Breast epithelium (tissue), 4 donors: Measurements from ENCODE around the gene RNU1-2. TPM values are rescaled to one million over a fixed set of nuclear protein-coding genes. Genes with fewer than 3 reads are reported as not detected.
"Not testable (repeated sequence)": the region's sequence is repeated elsewhere in the genome, so short reads cannot be mapped to it uniquely, and the experiment has no call there.

Experiments used
- DNase-seq, 2 donors: peaks; one replicate each; pipeline ENCODE4 v3.0.0-alpha.2; 2019; ENCODE audit warnings: low spot score in 2 of 2
- H3K27ac ChIP-seq, 2 donors: fragments of 200-600 bp; sonication (generic) in 1 of 2; one replicate each; pipeline ENCODE4 v1.5.1; 2016 to 2019; ENCODE audit warnings: mild to moderate bottlenecking in 1 of 2
- H3K27me3 ChIP-seq, 2 donors: fragments of 200-600 bp; sonication (generic) in 1 of 2; one replicate each; pipeline versions ENCODE4 v1.5.1 to v1.6.0; 2017 to 2019; ENCODE audit warnings: control low read depth in 1 of 2, mild to moderate bottlenecking in 1 of 2
- H3K36me3 ChIP-seq: fragments of 200-600 bp; one replicate; pipeline ENCODE4 v1.5.1; 2019
- H3K4me1 ChIP-seq, 2 donors: fragments of 200-600 bp; sonication (generic); one replicate each; pipeline ENCODE4 v1.5.1; 2016 to 2019; ENCODE audit warnings: control low read depth in 1 of 2
- H3K4me3 ChIP-seq, 3 donors: fragments of 200-600 bp; sonication (generic); 1 replicate in 2 of 3; 2 replicates in 1 of 3; pipeline ENCODE4 v1.5.1; 2016 to 2019; ENCODE audit warnings: mild to moderate bottlenecking in 3 of 3, moderate library complexity in 2 of 3
- H3K9me3 ChIP-seq, 2 donors: fragments of 200-600 bp; sonication (generic) in 1 of 2; one replicate each; pipeline ENCODE4 v1.5.1; 2016 to 2019; ENCODE audit warnings: control low read depth in 1 of 2
- POLR2A ChIP-seq: fragments of 450-650 bp; IDR thresholded peaks from one replicate; pipeline ENCODE4 v1.6.1; 2016; ENCODE audit warnings: antibody characterized with exemption, mild to moderate bottlenecking, moderate library complexity
- POLR2AphosphoS5 ChIP-seq, 3 donors: sonication (generic); formaldehyde crosslinking; IDR thresholded peaks; one replicate each; pipeline ENCODE4 v1.6.1; 2017; ENCODE audit warnings: antibody characterized with exemption in 3 of 3
- intact Hi-C: fragments of 100-400 bp; cut with DNase I; formaldehyde crosslinking; loops from one replicate; pipeline ENCODE4 v1.15.1; 2023; ENCODE audit warnings: low total_unique reads
- total RNA-seq, 3 donors: library from RNA; depleted of rRNA; stranded (reverse); fragments of >200 nt; gene quantifications; one replicate each; pipeline ENCODE4 v1.1.0, GENCODE V29; 2016
- TF ChIP-seq, protein P1 (sequence below), 3 donors: fragments of 450-650 bp; IDR thresholded peaks; one replicate each; pipeline ENCODE4 v1.5.1; 2016 to 2017; ENCODE audit warnings: antibody characterized with exemption in 3 of 3, mild to moderate bottlenecking in 3 of 3, moderate library complexity in 3 of 3

Gene RNU1-2
- total RNA-seq, 3 donors from 2014 or later, result under 0.01 TPM

DNA sequence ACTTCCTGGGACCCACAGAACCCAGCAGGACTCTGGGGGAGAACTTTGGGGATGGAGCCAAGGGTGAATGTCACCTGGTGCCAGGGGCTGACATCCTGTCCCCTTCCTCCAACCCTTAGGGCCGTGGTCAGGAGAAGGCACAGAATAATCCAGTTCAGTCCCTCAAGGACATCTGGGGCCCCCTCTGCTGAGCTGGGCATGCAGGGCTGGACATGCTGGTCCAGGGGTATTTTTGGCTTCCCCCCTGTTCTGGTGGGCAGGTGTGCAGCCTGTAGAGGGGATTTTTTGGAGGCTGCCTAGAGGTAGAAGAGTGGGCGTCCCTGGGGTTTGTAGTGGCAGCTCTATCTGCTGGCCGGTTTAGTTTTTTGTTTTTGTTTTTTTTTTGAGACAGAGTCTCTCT, 22.6 kb downstream of the RNU1-2 start:
- TF ChIP-seq, protein P1, sequence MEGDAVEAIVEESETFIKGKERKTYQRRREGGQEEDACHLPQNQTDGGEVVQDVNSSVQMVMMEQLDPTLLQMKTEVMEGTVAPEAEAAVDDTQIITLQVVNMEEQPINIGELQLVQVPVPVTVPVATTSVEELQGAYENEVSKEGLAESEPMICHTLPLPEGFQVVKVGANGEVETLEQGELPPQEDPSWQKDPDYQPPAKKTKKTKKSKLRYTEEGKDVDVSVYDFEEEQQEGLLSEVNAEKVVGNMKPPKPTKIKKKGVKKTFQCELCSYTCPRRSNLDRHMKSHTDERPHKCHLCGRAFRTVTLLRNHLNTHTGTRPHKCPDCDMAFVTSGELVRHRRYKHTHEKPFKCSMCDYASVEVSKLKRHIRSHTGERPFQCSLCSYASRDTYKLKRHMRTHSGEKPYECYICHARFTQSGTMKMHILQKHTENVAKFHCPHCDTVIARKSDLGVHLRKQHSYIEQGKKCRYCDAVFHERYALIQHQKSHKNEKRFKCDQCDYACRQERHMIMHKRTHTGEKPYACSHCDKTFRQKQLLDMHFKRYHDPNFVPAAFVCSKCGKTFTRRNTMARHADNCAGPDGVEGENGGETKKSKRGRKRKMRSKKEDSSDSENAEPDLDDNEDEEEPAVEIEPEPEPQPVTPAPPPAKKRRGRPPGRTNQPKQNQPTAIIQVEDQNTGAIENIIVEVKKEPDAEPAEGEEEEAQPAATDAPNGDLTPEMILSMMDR (IDR thresholded peaks at IDR 0.05), result no peak
- TF ChIP-seq POLR2AphosphoS5 (IDR thresholded peaks at IDR 0.05), result no peak
- TF ChIP-seq POLR2A, result no peak
- DNase-seq, result peak in 1 of 2 donors; percentile 41
- H3K36me3 ChIP-seq, result no peaks in the 10 kb centered on the region
- intact Hi-C loops, result no loop called here
- no peaks in the 10 kb centered on the region for H3K9me3 ChIP-seq
- peaks cover 0 to 15% of the 10 kb centered on the region in 2 donors for H3K4me1 ChIP-seq
- no peaks in the 10 kb centered on the region for H3K27me3 ChIP-seq
- no peak overlapping the region for H3K27ac ChIP-seq
- no peak overlapping the region for H3K4me3 ChIP-seq

DNA sequence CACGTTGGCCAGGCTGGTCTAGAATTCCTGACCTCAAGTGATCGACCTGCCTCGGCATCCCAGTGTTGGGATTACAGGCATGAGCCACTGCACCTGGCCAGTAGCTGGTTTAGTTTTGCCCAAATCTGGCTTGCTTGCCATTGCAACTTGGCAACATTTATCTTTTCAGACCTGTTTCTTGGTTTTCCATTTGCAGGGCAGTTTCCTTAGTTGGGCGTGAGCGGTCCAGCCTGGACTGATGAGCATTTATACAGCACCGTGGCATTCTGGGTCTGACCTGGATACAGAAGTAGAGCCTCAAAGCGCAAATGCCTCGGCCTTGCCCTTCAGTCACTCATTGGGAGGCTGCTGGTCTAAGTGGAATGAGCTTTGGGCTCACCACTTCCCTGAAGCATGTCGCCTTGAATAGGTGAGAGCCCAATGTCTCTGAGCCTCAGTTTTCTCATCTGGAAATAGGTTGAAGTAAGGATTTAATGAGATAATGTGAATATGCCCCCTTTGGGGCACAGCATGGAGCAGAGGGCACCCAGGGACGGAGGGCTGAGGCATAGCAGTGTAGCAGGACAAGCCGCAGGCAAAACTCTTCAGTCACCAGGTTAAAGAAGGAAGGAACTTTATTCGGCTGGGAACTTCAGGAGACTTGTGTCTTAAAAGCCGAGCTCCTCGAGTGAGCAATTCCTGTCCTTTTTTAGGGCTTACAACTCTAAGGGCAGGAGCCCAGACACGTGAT, 23.3 kb downstream of the RNU1-2 start:
- H3K9me3 ChIP-seq, H3K4me3 ChIP-seq, H3K36me3 ChIP-seq, DNase-seq, H3K27ac ChIP-seq, H3K27me3 ChIP-seq, intact Hi-C loops: not testable (repeated sequence)
- H3K4me1 ChIP-seq, result peaks cover 0 to 15% of the 10 kb centered on the region in 2 donors

DNA sequence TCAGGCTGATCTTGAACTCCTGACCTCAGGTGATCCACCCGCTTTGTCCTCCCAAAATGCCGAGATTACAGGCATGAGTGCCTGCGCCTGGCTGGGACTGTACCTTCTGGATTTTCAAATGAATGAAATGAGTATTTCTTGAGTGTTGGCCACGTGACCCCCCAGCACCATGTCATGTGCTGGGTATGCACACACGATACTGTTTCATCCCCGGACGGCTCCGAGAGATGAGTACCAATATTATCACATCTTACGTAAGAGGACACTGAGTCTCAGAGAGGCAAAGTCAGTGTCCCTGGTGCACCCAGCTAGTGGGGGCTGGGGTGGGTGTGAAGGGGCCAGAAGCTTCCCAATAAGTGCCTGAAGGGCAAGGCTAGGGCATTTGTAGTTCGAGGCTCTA, 25.2 kb downstream of the RNU1-2 start:
- H3K27me3 ChIP-seq, result no peaks in the 10 kb centered on the region
- no peak for TF ChIP-seq POLR2AphosphoS5 (IDR thresholded peaks at IDR 0.05)
- no peak for TF ChIP-seq POLR2A
- TF ChIP-seq, protein P1 (IDR thresholded peaks at IDR 0.05), result no peak
- H3K4me1 ChIP-seq, result peaks cover 0 to 10% of the 10 kb centered on the region in 2 donors
- H3K9me3 ChIP-seq, result no peaks in the 10 kb centered on the region
- DNase-seq, result no peak
- H3K36me3 ChIP-seq, result no peaks in the 10 kb centered on the region
- no peak overlapping the region for H3K4me3 ChIP-seq
- no peak overlapping the region for H3K27ac ChIP-seq
- intact Hi-C loops, result no loop called here

DNA sequence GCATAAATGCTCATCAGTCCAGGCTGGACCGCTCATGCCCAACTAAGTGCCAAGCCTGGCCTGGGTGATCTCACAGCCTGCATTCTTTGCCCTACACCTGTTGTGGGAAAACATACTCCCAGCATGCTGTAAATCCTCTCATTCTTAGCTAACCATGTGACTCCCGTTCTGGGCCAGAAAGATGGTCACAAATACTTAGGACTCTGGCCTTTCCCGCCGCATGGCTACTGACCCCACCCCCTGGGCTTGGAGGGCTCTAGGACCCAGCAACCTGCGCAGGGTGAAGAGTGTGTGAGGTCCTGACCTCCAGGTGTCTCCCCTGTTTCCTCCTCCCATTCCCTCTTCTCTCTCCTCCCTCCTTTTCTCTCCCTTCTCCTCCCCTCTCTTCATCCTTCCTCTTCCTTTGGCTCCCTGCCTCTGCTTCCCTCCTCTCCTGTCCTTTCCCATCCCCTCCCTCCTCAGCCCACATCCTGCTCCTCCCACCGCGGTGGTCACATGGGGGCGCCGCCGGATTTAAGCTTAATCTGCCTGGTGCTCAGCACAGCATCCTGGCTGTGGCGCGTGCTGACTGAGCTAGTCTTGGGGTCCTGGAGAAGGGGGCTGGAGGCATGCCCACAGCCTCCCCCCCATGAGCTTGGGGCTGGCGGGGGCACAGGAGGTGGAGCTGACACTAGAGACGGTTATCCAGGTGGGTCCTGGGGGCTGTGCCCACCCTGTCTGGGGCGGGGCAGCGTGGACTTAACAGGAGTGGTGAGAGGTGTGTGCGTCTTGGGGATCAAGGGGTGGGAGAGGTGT, 25.8 kb downstream of the RNU1-2 start, which contains the start of gene CROCC:
CROCC (plus strand) TSS at position 541 of the 795 bp plus-strand sequence; CDS start at position 629, 88 bp downstream.
- H3K27ac ChIP-seq, result no peak within 1 kb of the TSS
- no peaks in the 10 kb centered on the region for H3K36me3 ChIP-seq
- H3K9me3 ChIP-seq, result no peaks in the 10 kb centered on the region
- TF ChIP-seq, protein P1 (IDR thresholded peaks at IDR 0.05), result no peak
- TF ChIP-seq POLR2AphosphoS5 (IDR thresholded peaks at IDR 0.05), result no peak
- H3K4me1 ChIP-seq, result peaks cover 0 to 14% of the 10 kb centered on the region in 2 donors
- peak within 1 kb of the TSS in 2 of 3 donors; percentile 2 to 20 for H3K4me3 ChIP-seq
- intact Hi-C loops, result no loop called here
- H3K27me3 ChIP-seq, result no peaks in the 10 kb centered on the region
- no peak for DNase-seq

DNA sequence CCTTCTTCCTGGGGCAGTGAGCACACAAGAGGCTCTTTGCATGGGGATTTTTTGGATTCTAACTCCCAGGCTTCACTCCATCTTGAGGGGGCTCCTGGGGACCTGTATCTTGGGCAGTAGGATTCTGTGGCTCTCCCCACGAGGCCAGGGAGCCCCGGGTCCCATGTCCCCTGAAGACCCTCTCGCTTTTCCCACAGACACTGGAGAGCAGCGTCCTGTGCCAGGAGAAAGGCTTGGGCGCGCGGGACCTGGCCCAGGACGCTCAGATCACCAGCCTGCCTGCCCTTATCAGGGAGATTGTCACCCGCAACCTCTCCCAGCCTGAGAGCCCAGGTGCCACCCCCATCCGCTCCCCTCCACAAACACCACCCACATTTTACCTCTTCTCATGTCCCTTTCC, 26.7 kb downstream of the RNU1-2 start:
- Histone ChIP-seq H3K4me1 (peaks cover 0 to 15% of the 10 kb centered on the region in 2 donors), H3K27me3 (no peaks in the 10 kb centered on the region), H3K4me3 (no peak overlapping the region), H3K27ac (no peak overlapping the region), H3K36me3 (no peaks in the 10 kb centered on the region), H3K9me3 (no peaks in the 10 kb centered on the region)
- TF ChIP-seq POLR2A (no peak), POLR2AphosphoS5 (IDR thresholded peaks at IDR 0.05) (no peak)
- TF ChIP-seq, protein P1 (IDR thresholded peaks at IDR 0.05), result no peak
- DNase-seq, result no peak
- intact Hi-C loops, result no loop called here
